Esophagus squamous epithelium (tissue), 4 donors: ENCODE results near the gene RGS7.

ENCODE experiments used
- POLR2A ChIP-seq, 4 donors: fragments of 450-650 bp; IDR thresholded peaks; one replicate each; pipeline ENCODE4 v1.6.1; 2017; ENCODE audit warnings: antibody characterized with exemption in 4 of 4, mild to moderate bottlenecking in 4 of 4, moderate library complexity in 3 of 4
- TF ChIP-seq, protein P1 (sequence below), 6 experiments: fragments of 450-650 bp in 4 of 6; fragments of 200-600 bp in 2 of 6; sonication (generic) in 2 of 6; IDR thresholded peaks; one replicate each; pipeline ENCODE4 v1.5.1; 2016 to 2019; ENCODE audit warnings: antibody characterized with exemption in 6 of 6, mild to moderate bottlenecking in 4 of 6, moderate library complexity in 4 of 6

DNA sequence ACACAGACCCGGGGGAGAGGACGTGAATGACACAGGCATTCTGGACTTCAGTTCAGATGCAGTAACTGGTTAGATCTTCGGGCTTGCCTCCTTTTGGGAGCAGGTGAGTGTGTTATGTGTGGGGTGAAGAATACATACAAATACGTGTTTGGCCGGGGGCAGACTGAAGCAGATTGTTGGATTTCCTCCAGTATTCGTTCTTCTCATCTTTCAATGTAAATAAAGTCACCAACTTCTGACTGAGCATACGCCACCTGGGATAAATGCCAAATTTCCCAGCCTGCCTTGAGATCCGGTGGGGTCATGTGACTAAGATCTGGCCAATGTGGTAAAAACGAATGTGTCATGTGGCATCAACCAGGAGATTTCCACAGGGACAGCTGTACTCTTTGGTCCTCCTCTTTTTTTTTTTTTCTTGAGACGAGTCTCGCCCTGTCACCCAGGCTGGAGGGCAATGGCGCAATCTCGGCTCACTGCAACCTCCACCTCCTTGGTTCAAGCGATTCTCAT, 189.8 kb downstream of the RGS7 start:
- TF ChIP-seq, protein P1, sequence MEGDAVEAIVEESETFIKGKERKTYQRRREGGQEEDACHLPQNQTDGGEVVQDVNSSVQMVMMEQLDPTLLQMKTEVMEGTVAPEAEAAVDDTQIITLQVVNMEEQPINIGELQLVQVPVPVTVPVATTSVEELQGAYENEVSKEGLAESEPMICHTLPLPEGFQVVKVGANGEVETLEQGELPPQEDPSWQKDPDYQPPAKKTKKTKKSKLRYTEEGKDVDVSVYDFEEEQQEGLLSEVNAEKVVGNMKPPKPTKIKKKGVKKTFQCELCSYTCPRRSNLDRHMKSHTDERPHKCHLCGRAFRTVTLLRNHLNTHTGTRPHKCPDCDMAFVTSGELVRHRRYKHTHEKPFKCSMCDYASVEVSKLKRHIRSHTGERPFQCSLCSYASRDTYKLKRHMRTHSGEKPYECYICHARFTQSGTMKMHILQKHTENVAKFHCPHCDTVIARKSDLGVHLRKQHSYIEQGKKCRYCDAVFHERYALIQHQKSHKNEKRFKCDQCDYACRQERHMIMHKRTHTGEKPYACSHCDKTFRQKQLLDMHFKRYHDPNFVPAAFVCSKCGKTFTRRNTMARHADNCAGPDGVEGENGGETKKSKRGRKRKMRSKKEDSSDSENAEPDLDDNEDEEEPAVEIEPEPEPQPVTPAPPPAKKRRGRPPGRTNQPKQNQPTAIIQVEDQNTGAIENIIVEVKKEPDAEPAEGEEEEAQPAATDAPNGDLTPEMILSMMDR (IDR thresholded peaks at IDR 0.05) = no peak
- TF ChIP-seq POLR2A (IDR thresholded peaks at IDR 0.05) = no peak
